GM18870 (cell line): ENCODE results near the gene SIPA1L3.
"Not testable (repeated sequence)": the region's sequence is repeated elsewhere in the genome, so short reads cannot be mapped to it uniquely, and the experiment has no call there.

Experiments
- ATAC-seq: cut with Tn5 transposase; IDR thresholded peaks from one replicate; pipeline ENCODE4 v1.9.1; 2021; ENCODE audit warnings: moderate library complexity; ENCODE audit not compliant: unreplicated experiment

SIPA1L3 gene

DNA sequence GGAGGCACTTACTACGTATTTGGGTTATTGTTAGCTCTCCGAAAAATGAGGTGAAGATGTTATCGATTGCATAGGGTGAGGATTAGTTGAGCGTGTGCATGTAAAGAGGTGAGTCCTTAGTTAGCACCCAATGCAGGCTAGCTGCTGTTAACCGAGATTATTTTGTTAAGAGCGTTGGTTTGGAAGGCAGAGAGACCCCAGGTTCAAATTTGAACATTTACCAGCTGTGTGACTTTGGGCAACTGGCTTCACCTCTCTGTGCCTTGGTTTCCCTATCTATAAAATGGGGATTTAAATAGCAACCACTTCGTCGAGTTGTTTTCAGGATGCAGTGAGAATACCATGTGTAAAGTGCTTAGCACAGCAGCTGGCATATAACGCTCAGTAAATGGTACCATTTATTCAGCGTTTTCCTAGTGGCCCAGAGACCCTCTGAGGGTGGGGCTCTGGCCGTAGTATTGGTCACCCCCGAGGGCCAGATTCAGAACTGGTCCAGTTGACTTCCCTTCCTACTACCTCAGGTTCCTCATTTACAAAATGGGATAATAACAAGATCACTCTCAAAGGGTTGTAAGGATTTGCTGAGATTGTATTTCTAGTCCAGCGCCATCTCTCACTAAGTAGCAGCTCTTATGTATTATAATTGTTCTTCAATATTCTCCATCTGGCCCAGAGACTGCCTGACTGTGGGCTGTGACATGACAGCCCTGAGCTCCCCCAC lies 887 bp downstream of the SIPA1L3 start:
- ATAC-seq = no peak

DNA sequence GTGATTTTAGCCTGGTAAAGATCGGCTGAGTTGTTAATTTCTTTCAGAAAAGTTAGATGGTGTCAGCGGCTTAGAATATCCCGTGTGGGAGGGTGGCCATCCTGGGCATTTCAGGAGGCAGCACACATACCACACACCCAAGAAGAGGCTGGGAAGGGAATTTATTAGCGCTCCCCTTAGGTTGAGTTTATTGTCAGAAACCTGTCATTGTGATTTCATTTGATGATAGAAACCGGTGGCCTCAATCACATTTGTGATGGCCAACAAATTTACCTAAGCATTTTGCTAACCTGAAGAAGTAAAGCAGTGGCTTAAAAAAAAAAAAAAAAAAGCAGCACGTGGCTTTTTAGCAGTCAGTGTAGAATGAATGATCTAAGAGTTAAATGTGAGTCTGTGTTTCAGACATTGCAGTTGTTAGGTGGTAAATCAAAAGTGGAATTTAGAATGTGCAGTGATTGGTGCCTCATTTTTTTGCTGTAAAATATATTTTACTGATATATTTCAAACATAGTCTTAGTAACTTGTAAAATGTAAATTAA lies 2.7 kb downstream of the SIPA1L3 start:
- ATAC-seq = no peak

DNA sequence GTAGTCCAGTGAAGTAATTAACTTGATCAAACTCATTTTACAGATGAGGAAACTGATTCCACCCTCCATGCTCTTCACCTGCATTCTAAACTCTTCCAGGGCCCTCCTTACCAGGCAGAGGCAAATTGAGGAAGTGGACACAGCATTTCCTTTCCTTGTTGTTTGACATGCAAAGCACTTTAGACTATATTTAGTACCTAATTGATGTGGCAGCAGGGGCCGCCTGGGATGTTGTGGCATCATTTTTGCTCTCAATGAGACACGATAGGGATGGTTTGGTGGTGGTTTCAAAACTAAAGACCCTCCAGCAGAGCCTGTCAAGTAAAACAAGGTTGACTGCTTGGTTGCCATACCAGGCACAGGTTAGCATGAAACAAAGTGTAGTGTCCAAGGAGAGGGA lies 7.9 kb downstream of the SIPA1L3 start:
- ATAC-seq = no peak

DNA sequence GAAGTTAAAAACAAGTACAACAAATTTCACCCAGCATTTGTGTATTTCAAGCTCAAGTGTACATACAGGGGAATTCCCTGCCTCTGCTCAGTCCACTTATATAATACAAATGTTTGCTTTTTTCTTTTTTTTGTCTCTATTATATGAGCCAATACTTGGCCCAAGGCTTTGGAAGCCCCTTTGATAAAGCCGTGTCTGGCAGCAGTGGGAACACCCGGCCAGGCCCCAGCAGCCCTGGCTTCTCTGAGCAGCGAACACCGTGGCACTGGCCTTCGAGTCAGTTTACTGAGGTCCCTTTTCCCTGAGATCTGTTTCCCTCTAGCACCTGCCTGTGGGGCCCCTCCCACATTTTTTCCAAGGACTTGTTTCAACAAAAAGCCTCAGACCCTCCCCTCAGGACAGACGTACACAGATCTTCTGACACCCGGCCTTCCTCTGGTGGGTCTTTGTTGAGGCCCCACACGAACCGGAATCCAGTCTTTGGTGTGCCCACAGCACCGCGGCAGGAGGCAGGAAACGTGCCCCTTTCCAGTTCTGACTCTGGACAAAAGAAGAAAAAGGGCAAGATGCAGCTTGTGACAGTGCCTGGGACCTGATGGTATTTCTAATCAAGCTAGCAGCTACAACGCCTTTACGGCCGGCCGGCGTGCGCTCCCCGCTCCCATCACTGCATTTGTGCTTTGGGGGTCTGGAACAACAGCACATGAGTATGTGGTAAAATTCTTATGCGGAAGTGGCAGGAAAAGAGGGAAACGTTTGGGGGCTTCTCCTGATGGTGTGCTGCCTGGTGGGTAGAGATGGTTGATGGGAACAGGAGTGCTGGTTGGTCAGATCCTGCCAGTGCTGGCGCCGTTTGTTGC lies 13.8 kb downstream of the SIPA1L3 start:
- no peak for ATAC-seq

DNA sequence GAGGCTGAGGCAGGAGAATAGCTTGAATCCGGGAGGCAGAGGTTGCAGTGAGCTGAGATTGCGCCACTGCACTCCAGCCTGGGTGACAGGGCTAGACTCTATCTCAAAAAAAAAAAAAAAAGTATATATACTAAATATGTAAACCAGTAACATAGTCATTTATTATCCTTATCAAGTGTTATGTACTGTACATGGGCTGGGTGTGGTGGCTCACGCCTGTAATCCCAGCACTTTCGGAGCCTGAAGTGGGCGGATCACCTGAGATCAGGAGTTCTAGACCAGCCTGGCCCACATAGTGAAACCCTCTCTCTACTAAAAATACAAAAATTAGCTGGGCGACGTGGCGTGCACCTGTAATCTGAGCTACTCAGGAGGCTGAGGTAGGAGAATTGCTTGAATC lies 17.6 kb downstream of the SIPA1L3 start:
- not testable (repeated sequence) for ATAC-seq

DNA sequence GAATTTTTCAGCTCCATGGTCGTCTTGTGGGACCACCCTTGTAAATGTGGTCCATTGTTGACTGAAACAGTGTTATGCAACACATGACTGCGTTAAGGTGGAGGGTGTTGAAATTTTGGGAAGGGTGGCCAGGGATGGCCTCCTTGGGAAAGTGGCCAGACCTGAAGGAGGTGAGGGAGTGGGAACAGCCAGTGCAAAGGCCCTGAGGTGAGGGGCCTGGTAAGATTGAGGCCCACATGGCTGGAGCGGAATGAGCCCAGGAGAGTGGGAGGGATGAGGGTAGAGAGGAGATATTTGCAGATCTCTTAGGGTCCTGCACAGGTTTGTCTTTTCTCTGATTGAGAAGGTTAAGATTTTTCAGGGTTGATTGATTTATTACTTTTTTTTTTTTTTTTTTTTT lies 18.2 kb downstream of the SIPA1L3 start:
- no peak for ATAC-seq

DNA sequence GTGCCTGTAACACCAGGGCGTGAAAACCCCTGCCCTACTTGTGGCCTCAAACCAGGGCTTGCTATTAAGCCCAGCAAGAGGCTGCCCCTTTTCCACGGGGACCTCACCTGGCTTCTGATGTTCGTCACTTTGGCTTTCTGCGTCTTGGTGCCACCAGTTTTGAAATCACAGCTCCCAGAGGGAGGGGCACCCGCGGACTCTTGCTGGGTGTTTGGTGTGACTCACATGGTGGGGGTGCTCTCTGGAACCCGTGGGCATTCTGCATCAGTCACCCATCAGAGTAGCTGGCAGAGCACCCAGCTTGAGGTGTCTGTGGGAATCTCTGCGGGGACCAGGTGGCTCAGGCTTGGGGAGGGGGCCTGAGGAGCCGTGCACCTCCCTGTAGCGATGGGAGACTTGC lies 19.2 kb downstream of the SIPA1L3 start:
- no peak for ATAC-seq

DNA sequence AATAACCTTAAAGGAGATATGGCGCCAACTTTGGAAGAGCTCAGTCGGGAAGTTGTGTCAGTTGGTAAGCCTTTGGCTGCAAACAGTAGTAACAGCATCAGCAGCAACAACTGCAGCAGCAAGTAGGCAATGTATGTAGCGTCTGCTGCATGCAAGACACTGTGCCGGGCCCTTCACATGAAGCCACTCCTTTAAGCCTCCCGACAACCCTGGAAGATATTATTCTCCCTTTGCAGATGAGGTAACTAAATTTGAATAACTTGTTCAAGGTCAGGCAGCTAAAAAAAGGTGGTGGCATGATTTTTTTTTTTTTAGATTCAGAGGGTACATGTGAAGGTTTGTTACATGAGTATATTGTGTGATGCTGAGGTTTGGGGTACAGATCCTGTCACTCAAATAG lies 19.7 kb downstream of the SIPA1L3 start:
- no peak for ATAC-seq

DNA sequence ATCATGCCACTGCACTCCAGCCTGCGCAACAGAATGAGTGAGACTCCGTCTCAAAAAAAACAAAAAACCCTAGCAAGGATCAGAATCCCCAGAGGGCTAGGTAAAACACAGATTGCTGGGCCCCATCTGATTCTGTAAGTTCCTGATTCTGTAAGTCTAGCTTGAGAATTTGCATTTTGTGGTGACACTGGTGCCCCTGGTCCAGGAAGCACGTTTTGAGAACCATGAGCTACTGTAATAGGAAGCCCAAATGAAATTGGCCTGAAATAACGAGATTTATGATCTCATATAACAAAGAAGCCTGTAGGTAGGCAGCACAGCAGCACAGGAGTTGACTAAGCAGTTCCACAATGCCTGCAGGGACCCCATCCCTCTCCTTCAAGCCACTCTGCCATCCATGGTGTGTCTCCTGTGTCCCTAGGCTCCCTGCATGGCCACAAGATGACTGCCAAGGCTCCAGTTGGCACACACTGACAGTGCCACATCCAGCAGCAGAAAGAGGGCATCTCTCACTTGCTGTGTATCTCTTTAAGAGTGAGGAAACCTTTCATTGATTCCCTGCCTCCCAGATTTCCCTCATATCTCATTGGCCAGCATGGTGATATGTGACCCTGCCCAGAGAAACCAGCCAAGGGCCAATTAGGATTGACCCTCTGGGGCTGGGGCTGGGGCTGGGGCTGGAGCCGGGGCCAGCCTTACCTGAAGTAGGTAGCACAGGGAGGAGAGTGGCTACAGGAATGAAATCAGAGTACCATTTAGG lies 21.7 kb downstream of the SIPA1L3 start:
- peak; percentile 54 for ATAC-seq

DNA sequence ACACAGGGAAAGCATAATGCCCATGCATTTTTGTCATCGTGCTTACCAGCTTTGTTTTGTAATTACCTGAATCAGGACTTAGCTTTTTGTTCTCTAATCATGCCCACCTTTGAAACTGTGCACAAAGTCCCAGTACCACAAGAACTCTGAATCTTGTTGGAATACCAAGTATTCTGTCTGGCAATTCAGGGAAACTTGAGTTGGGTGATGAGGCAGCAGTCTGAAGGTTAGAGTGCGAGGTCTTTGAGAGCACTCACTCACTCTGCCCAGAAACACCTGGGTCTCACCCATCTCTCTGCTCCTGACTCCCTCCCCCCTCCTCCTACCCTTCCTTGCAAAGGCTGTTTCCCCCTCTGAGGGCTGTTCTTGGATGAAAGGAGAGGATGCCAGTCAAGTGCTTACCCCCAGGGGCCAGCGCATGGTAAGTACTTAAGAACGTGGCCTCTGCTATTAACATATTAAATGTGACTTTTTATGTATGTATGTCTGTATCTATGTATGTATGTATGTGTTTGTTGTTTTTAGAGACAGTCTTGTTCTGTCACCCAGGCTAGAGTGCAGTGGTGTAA lies 22.4 kb downstream of the SIPA1L3 start:
- ATAC-seq = no peak

DNA sequence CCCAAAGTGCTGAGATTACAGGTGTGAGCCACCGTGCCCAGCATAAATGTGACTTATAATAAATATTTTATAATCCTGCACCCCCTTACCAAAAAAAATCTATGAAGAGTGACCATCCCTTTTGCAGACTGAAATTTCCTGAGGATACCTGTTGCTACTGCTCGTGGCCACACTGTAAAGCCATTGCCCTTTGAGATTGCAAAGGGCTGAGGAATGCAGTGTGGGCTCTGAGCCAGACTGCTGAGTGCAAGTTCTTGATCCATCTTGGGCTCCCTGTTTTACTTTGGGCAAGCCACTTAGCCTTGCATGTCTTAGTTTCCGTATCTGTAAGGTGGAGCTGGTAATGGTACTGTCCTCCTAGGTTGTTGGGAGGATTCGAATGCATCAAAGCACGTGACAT lies 23.4 kb downstream of the SIPA1L3 start:
- ATAC-seq = no peak

DNA sequence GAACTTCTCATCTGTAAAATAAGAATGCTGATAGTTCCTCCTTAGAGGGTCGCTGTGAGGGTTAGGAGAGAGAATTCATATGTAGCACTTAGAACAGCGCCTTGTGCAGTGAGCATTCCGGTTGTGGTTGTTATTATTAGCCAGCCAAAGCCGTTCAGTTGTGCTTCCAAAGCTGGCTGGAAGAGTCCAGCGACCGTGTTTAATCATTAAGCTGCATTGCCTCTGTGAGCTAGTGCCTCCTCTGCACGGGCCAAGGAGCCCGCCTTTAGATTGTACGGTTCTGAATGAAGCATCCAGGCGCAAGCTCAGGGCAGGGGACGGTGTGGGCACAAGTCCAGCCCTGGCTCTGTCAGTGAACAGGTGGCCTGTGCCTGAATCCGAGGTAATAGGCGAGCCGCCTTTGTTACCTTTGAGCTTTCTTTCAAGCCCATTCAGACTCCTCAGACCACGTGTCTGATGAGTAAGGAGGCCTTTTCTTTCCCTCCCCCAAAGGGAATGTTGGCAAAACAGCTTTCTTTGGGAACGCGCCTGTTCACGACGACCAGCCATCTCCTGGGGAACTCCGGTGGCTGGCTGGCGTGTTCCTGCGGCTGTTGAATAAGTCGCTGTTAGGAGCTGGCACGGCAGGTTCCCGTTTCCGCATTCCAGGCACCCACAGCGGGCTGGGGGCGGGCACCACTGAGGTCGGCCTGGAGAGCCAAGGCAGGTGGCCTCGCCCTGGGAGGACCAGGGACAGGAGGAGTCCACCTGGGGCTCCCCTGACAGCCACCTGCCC lies 25.1 kb downstream of the SIPA1L3 start:
- ATAC-seq = peak; percentile 41

DNA sequence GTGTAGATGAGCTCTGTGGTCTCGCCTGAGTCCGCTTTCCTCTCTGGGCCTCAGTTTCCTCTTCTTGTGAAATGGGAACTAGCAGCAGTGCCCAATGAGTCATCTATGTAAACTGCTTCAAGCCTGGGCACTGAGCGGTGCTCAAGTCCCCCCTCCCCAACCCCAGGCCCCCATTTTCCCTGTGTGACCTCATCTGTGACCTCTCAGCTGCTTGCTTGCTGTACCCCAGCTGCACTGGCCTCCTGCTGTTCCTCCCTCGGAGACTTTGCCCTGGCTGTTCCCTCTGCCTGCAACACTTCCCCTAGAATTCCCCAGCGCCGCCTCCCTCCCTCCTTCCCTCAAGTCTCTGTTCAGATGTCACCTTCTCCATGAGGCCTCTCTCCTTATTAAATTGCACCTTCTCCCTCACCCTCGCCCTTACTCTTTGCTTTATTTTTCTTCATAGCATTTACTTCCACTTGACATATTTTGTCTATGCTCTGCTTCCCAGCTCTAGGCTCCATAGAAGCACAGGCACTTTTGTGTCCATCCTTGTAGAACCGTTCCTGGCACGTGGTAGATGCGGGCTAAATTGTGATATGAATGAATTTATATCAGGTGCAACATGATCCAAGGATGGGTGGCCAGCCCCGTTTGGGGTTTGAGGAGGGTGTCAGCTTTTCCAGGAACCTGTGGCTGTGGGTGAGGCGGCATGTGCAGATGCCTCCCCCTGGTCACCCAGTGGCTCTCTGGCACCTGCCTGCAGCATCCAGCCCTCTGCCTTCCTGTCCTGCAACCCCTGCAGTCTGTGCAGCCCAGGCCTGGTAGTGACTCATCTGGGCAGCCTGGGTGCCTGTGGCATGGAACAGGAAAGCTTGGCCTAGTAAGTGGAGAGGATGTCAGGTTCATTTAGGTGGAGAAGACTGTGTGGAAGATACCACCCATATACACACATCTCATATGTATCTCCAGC lies 26.3 kb downstream of the SIPA1L3 start:
- ATAC-seq = no peak

DNA sequence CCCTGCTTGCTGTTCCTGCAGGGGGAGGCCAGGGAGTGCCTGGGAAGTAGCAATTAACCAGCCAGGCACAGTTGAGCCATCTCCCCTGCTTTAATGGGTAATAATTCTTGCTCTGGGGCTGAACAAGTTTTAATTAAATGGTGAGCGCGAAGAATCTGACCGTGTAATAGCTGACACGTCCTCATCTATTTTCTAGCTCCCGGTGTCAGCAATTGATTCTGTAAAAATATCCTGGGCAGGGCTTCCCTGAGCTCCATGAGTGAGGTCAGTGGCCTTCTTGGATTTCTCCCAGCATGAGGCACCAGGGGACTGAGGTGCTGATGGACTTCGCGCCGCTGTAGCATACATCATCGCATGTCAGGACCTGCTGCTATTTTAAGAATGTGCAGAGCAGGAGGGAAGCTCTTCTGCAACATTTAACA lies 26.9 kb downstream of the SIPA1L3 start:
- ATAC-seq = no peak

DNA sequence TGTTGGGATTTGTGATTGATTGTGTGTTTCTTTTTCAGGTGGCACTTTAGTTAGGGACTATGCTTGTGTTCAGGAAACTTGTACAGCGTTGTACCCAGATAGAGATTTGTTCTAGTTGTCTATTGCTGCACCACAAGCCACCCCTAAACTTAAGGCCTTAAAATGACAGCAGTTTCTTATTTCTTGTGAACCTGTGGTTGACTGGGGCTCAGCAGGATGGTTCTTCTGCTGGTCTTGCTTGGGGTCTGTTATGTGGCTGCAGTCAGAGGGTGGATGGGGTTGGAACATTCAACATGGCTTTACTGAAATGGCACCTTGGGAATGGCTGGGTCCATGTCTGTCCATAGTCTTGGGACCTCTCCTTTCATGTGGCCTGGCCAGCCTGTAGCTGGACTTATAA lies 28.3 kb downstream of the SIPA1L3 start:
- ATAC-seq = no peak

DNA sequence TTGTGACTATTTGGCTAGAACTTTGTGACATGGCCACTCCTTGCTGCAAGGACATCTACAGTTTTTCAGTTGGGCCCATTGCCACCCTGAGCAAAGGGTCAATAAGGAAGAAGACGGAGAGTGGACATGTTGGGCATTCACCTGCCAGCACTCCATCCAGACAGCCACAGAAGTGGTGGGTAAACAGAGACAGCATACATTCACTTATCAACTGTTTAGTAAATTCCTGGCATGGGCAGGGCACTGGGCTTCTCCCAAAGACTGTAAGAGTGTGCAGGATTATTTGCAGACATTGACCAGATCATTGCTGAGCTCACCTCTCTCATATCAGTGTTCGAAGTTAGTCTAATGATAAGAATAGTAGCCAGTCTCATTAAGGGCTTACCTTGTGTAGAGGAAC lies 29.2 kb downstream of the SIPA1L3 start:
- ATAC-seq = no peak

DNA sequence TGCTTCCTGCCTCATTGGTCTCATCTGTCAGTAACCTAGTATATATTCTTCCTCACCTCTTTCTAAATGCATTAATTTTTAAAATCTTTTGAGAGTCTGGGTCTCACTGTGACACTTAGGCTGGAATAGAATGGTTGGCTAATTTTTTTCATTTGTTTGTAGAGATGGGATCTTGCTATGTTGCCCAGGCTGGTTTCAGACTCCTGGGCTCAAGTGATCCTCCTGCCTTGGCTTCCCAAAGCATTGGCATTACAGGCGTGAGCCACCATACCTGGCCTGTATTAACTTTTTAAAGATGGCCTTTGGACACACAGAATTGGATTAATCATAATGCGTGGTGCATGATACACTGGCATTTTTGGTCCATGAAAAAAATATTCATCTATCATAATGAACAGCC lies 29.9 kb downstream of the SIPA1L3 start:
- ATAC-seq = no peak

DNA sequence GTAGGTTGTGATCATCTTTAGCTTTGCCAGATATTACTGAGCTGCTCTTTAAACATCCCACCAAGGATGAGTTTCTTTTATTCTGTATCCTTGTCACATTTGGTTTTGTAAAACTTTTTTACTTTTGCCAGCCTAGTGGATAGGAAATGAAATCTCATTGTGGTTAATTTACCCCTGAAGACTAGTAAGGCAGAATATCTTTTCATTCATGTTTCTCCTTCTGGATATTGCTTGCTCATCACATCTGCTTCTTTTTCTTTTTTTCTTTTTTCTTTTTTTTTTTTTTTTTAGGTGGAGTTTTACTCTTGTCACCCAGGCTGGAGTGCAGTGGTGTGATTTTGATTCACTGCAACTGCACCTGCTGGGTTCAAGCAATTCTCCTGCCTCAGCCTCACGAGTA lies 31.3 kb downstream of the SIPA1L3 start:
- ATAC-seq = no peak
